GM12878 (cell line): ENCODE results near the gene ZMIZ2. TPM values are rescaled to one million over a fixed set of nuclear protein-coding genes. Genes with fewer than 3 reads are reported as not detected.

Experiments used
- ATAC-seq: fragments of 200-7000 bp; cut with Tn5 transposase; 3 replicates; pipeline ENCODE4 v1.9.1; 2020; ENCODE audit warnings: mild to moderate bottlenecking, moderate library complexity
- BruUV-seq: library from RNA; stranded (reverse); fragments of 400-500 nt; replicated peaks from 2 replicates; lab custom pipeline; 2021; lab: Mats Ljungman, UMichigan
- CTCF ChIA-PET: fragments of 300-600 bp; sonication (Branson Sonifier 250); formaldehyde crosslinking; extraction: SDS; loops from one replicate; lab custom pipeline; 2021; ENCODE audit warnings: inconsistent platforms; lab: Yijun Ruan, JAX
- POLR2A ChIA-PET: fragments of 350-600 bp; formaldehyde crosslinking; extraction: SDS; loops from one replicate; lab custom pipeline; 2021; ENCODE audit warnings: inconsistent platforms; lab: Charles Lee
- RAD21 ChIA-PET: fragments of 300-600 bp; sonication (Branson Sonifier 250); formaldehyde crosslinking; loops from one replicate; lab custom pipeline; 2023; ENCODE audit warnings: antibody characterized with exemption; ENCODE audit not compliant: unreplicated experiment; lab: Charles Lee
- SMC1A ChIA-PET: fragments of 300-600 bp; sonication (Branson Sonifier 250); formaldehyde crosslinking; loops from one replicate; lab custom pipeline; 2023; ENCODE audit not compliant: unreplicated experiment, uncharacterized antibody; lab: Charles Lee
- DNase-seq: peaks from one replicate; pipeline ENCODE4 v3.0.0-alpha.2; 2011; ENCODE audit warnings: low read depth, low spot score
- FAIRE-seq: peaks from 3 replicates; lab custom pipeline; 2011; peaks lifted over from hg19 to GRCh38; lab: Jason Lieb, UNC
- H2AFZ ChIP-seq: 2 replicates; pipeline ENCODE4 v1.6.0; 2011; ENCODE audit warnings: low read depth, low read length, control low read depth; ENCODE audit not compliant: control insufficient read depth
- H3K27ac ChIP-seq: 2 replicates; pipeline ENCODE4 v1.5.1; 2011; ENCODE audit warnings: control low read depth; ENCODE audit not compliant: control insufficient read depth, insufficient read depth
- H3K27me3 ChIP-seq, 2 experiments: replicated peaks in 1 of 2; 2 replicates each; pipeline versions ENCODE4 v1.6.0 to v1.6.1; 2011; ENCODE audit warnings: low read length in 1 of 2; ENCODE audit not compliant: control insufficient read depth in 2 of 2, insufficient read depth in 2 of 2
- H3K36me3 ChIP-seq, 2 experiments: 2 replicates each; pipeline ENCODE4 v1.5.1; 2011; ENCODE audit warnings: low read length in 1 of 2; ENCODE audit not compliant: control insufficient read depth in 2 of 2, insufficient read depth in 2 of 2
- H3K4me1 ChIP-seq: 2 replicates; pipeline ENCODE4 v1.6.1; 2011; ENCODE audit warnings: mild to moderate bottlenecking, low read length, moderate library complexity, mixed read lengths; ENCODE audit not compliant: control insufficient read depth, insufficient read depth
- H3K4me2 ChIP-seq: 2 replicates; pipeline ENCODE4 v1.6.0; 2011; ENCODE audit warnings: control low read depth; ENCODE audit not compliant: control insufficient read depth, insufficient read depth
- H3K4me3 ChIP-seq: fragments of 200-600 bp; sonication (generic); 2 replicates; pipeline ENCODE4 v1.5.1; 2016
- H3K79me2 ChIP-seq: 2 replicates; pipeline ENCODE4 v1.6.0; 2011; ENCODE audit warnings: low read length; ENCODE audit not compliant: control insufficient read depth, insufficient read depth
- H3K9ac ChIP-seq: 2 replicates; pipeline ENCODE4 v1.8.0; 2011; ENCODE audit warnings: low read length, control low read depth, mixed read lengths; ENCODE audit not compliant: control insufficient read depth, insufficient read depth
- H3K9me3 ChIP-seq: replicated peaks from 3 replicates; pipeline ENCODE4 v1.5.1; 2011; ENCODE audit warnings: mild to moderate bottlenecking, low read length; ENCODE audit not compliant: control insufficient read depth, insufficient read depth
- H4K20me1 ChIP-seq: 2 replicates; pipeline ENCODE4 v1.6.0; 2011; ENCODE audit not compliant: control insufficient read depth, insufficient read depth
- ATF7 ChIP-seq: fragments of 450-650 bp; IDR thresholded peaks from 2 replicates; pipeline ENCODE4 v1.6.1; 2016; ENCODE audit warnings: low read depth, mild to moderate bottlenecking
- CBFB ChIP-seq: IDR thresholded peaks from 2 replicates; pipeline ENCODE4 v1.6.1; 2016; ENCODE audit warnings: antibody characterized with exemption, low read depth
- KDM1A ChIP-seq: fragments of 200-600 bp; sonication (generic); IDR thresholded peaks from 2 replicates; pipeline ENCODE4 v1.6.1; 2016; ENCODE audit warnings: borderline replicate concordance
- MXI1 ChIP-seq: fragments of 150-350 bp; IDR thresholded peaks from 2 replicates; pipeline ENCODE4 v1.6.1; 2011; ENCODE audit warnings: low read depth, mild to moderate bottlenecking, inconsistent platforms, low read length, improper control_type of control experiment
- NR2F1 ChIP-seq: fragments of 450-650 bp; conservative IDR thresholded peaks from 2 replicates; pipeline ENCODE4 v1.6.1; 2017; ENCODE audit warnings: mild to moderate bottlenecking
- PML ChIP-seq: IDR thresholded peaks from 2 replicates; pipeline ENCODE4 v1.6.1; 2012; ENCODE audit warnings: low read length, inconsistent platforms
- RB1 ChIP-seq: fragments of 450-650 bp; formaldehyde crosslinking; IDR thresholded peaks from 2 replicates; pipeline ENCODE4 v1.6.1; 2017; ENCODE audit warnings: mild to moderate bottlenecking, borderline replicate concordance
- TCF3 ChIP-seq: IDR thresholded peaks from 2 replicates; pipeline ENCODE4 v1.6.1; 2012; ENCODE audit warnings: low read depth, mild to moderate bottlenecking, low read length, borderline replicate concordance; ENCODE audit not compliant: insufficient read depth
- TCF7 ChIP-seq: IDR thresholded peaks from 2 replicates; pipeline ENCODE4 v1.6.1; 2014; ENCODE audit warnings: antibody characterized with exemption, borderline replicate concordance
- ZBED1 ChIP-seq: IDR thresholded peaks from 2 replicates; pipeline ENCODE4 v1.6.1; 2016; ENCODE audit warnings: borderline replicate concordance
- ZNF622 ChIP-seq: fragments of 450-650 bp; IDR thresholded peaks from 2 replicates; pipeline ENCODE4 v1.6.1; 2017; ENCODE audit warnings: mild to moderate bottlenecking, inconsistent platforms
- WGBS: methylation state at CpG from one replicate; pipeline ENCODE4 v1.1.6; 2016; ENCODE audit warnings: low lambda C conversion rate; ENCODE audit not compliant: insufficient replicate concordance, insufficient coverage; ENCODE audit errors: missing lambda C conversion rate; 5-methylcytosine and 5-hydroxymethylcytosine counted together
- in situ Hi-C: fragments of 300-500 bp; cut with MboI; formaldehyde crosslinking; loops from 9 replicates; pipeline ENCODE4 v1.14.3; 2018; ENCODE audit warnings: mixed read lengths
- intact Hi-C: fragments of 100-400 bp; cut with micrococcal nuclease; formaldehyde crosslinking; loops from one replicate; pipeline ENCODE4 v1.14.2; 2022; ENCODE audit not compliant: unreplicated experiment
- polyA plus RNA-seq, 11 experiments: library from polyadenylated mRNA; depleted of rRNA in 4 of 11; unstranded in 6 of 11; stranded (reverse) in 5 of 11; fragments of >200 nt; fragmentation: Nextera tagmentation in 4 of 11; fragmentation: Illumina TruSeq in 1 of 11; extraction: Ambion mirVana in 4 of 11; extraction: Trizol in 1 of 11; gene quantifications; 1 replicate in 1 of 11; 2 replicates in 10 of 11; pipeline versions ENCODE4 v1.2.1 to v1.2.3, GENCODE V29; 2011 to 2016; ENCODE audit warnings: inconsistent platforms in 2 of 11, missing spikeins in 2 of 11, low read depth in 1 of 11
- total RNA-seq, 4 experiments: library from RNA; depleted of rRNA in 3 of 4; stranded (reverse); fragments of >200 nt in 3 of 4; fragmentation: Illumina TruSeq in 1 of 4; extraction: Trizol in 1 of 4; gene quantifications; 2 replicates each; pipeline versions ENCODE4 v1.2.1 to v1.2.3, GENCODE V29; 2013 to 2021
- TF ChIP-seq, protein P1 (sequence below): fragments of 450-650 bp; IDR thresholded peaks from 2 replicates; pipeline ENCODE4 v1.6.1; 2017; ENCODE audit warnings: mild to moderate bottlenecking, moderate library complexity
- TF ChIP-seq, protein P2 (sequence below): fragments of 450-650 bp; IDR thresholded peaks from 2 replicates; pipeline ENCODE4 v1.6.1; 2017; ENCODE audit warnings: mild to moderate bottlenecking

The ZMIZ2 gene
- total and polyA plus RNA-seq, 10 of the 15 experiments (the other 5 are each of a cell fraction or from before 2014, with no cell fraction given) = 0.71 to 158 (median 17.0) TPM

DNA sequence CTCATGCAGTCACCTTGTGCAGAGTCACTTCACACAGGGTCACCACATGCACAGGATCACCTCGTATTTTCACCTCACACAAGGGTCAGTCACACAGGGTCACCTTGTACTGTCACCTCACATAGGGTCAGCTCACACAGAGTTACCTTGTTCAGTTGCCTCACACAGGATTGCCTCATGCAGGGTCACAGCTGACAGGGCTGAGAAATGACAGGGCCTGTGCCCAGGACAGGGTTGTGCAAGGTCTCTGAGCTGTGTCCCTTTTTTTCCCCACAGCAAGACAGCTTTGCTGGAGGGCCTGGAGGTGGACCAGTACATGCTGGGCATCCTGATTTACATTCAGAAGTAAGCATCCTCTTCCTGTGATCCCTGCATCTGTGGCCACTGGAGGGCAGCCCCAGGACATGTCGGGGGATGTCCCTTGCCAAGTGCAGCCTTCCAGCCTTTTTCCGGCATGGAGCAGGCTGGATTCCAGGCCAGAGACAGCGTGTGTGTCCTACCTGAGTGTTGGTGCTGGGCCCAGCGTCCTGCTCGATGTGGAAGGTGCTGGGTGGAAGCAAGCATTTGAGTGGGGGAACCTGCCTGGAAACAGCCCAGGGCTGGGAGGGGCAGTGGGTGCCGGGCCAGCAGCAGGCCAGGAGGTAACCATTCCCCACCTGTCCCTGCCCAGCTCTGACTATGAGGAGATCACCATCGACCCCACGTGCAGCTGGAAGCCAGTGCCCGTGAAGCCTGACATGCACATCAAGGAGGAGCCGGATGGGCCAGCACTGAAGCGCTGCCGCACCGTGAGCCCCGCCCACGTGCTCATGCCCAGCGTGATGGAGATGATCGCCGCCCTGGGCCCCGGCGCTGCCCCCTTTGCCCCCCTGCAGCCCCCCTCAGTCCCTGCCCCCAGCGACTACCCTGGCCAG, 16.3 kb downstream of the ZMIZ2 start:
- TF ChIP-seq CBFB (no peak), MXI1 (no peak), NR2F1 (no peak), KDM1A (no peak), TCF3 (no peak), ATF7 (no peak), PML (no peak), ZNF622 (no peak), RB1 (no peak), ZBED1 (no peak), TCF7 (no peak)
- TF ChIP-seq, protein P1, sequence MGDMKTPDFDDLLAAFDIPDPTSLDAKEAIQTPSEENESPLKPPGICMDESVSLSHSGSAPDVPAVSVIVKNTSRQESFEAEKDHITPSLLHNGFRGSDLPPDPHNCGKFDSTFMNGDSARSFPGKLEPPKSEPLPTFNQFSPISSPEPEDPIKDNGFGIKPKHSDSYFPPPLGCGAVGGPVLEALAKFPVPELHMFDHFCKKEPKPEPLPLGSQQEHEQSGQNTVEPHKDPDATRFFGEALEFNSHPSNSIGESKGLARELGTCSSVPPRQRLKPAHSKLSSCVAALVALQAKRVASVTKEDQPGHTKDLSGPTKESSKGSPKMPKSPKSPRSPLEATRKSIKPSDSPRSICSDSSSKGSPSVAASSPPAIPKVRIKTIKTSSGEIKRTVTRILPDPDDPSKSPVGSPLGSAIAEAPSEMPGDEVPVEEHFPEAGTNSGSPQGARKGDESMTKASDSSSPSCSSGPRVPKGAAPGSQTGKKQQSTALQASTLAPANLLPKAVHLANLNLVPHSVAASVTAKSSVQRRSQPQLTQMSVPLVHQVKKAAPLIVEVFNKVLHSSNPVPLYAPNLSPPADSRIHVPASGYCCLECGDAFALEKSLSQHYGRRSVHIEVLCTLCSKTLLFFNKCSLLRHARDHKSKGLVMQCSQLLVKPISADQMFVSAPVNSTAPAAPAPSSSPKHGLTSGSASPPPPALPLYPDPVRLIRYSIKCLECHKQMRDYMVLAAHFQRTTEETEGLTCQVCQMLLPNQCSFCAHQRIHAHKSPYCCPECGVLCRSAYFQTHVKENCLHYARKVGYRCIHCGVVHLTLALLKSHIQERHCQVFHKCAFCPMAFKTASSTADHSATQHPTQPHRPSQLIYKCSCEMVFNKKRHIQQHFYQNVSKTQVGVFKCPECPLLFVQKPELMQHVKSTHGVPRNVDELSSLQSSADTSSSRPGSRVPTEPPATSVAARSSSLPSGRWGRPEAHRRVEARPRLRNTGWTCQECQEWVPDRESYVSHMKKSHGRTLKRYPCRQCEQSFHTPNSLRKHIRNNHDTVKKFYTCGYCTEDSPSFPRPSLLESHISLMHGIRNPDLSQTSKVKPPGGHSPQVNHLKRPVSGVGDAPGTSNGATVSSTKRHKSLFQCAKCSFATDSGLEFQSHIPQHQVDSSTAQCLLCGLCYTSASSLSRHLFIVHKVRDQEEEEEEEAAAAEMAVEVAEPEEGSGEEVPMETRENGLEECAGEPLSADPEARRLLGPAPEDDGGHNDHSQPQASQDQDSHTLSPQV = no peak
- TF ChIP-seq, protein P2, sequence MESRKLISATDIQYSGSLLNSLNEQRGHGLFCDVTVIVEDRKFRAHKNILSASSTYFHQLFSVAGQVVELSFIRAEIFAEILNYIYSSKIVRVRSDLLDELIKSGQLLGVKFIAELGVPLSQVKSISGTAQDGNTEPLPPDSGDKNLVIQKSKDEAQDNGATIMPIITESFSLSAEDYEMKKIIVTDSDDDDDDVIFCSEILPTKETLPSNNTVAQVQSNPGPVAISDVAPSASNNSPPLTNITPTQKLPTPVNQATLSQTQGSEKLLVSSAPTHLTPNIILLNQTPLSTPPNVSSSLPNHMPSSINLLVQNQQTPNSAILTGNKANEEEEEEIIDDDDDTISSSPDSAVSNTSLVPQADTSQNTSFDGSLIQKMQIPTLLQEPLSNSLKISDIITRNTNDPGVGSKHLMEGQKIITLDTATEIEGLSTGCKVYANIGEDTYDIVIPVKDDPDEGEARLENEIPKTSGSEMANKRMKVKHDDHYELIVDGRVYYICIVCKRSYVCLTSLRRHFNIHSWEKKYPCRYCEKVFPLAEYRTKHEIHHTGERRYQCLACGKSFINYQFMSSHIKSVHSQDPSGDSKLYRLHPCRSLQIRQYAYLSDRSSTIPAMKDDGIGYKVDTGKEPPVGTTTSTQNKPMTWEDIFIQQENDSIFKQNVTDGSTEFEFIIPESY = no peak
- RAD21 ChIA-PET = no interaction called here
- FAIRE-seq (no peak), ATAC-seq (no peak), DNase-seq (no peak)
- no TSS peak for BruUV-seq
- H3K4me2 ChIP-seq = no peak overlapping the region
- H3K27me3 ChIP-seq = no peaks in the 10 kb centered on the region
- H3K36me3 ChIP-seq = peaks cover 25 to 55% of the 10 kb centered on the region in 2 experiments
- no peak overlapping the region for H3K4me3 ChIP-seq
- no peaks in the 10 kb centered on the region for H3K9me3 ChIP-seq
- H3K27ac ChIP-seq = no peak overlapping the region
- H2AFZ ChIP-seq = no peak overlapping the region
- no peaks in the 10 kb centered on the region for H4K20me1 ChIP-seq
- SMC1A ChIA-PET = interaction anchor here (0.7 kb wide), 1 partner anchor 81 kb away, joined by 7 read pairs; no protein-coding TSS in a partner anchor
- POLR2A ChIA-PET = interaction anchor here (0.7 kb wide), 1 partner anchor 112 kb away, joined by 3 read pairs; no protein-coding TSS in a partner anchor
- in situ Hi-C loops (no loop called here), intact Hi-C loops (no loop called here)
- 92% methylated on average over 17 of the region's 22 CpGs for WGBS
- H3K4me1 ChIP-seq = peaks cover 29% of the 10 kb centered on the region
- no peak overlapping the region for H3K9ac ChIP-seq
- CTCF ChIA-PET = no interaction called here
- H3K79me2 ChIP-seq = no peaks in the 10 kb centered on the region
